Heart left ventricle (tissue), 13 donors: ENCODE measurements around the gene LPO.

Experiments used
- POLR2A ChIP-seq, 2 donors: fragments of 450-650 bp; IDR thresholded peaks; one replicate each; pipeline ENCODE4 v1.6.1; 2017; ENCODE audit warnings: antibody characterized with exemption in 2 of 2, mild to moderate bottlenecking in 2 of 2, moderate library complexity in 2 of 2
- TF ChIP-seq, protein P1 (sequence below), 12 donors: fragments of 200-600 bp; sonication (generic) in 4 of 12; IDR thresholded peaks; one replicate each; pipeline versions ENCODE4 v1.5.0 to v1.8.0; 2018 to 2022; ENCODE audit warnings: antibody characterized with exemption in 12 of 12, mild to moderate bottlenecking in 5 of 12
- donor health status: ischemic (EF 13 %, LVEDD 7.1; RV severe dilation, severe dysfunction).
- donor health status: DM: no; HTN: yes; CAD: no.
- donor health status: DM: no; HTN: no; CAD: no.
- donor health status: ischemic (EF 25% LVEDD 6.9; RV normal size, moderate dysfunction).
- donor health status: ischemic (EF 25% LVEDD 5.7; RV mildly dilated, moderate dysfunction).
- donor health status: ischemic (EF 35%, LVEDD 5.7; RV mildly dilated, moderate dysfunction).
- donor health status: nonischemic (EF 11% LVEDD 7.7; RV severe dilation, severe dysfunction).
- donor health status: DM: yes; HTN: yes; CAD: no.
- donor health status: PGD.
- donor health status: ischemic (EF 29% LVEDD 5.4; RV normal size, mild dysfunction).
- donor health status: nonischemic (EF 23%, LVEDD 6.1; RV moderate dilation, normal function).

DNA sequence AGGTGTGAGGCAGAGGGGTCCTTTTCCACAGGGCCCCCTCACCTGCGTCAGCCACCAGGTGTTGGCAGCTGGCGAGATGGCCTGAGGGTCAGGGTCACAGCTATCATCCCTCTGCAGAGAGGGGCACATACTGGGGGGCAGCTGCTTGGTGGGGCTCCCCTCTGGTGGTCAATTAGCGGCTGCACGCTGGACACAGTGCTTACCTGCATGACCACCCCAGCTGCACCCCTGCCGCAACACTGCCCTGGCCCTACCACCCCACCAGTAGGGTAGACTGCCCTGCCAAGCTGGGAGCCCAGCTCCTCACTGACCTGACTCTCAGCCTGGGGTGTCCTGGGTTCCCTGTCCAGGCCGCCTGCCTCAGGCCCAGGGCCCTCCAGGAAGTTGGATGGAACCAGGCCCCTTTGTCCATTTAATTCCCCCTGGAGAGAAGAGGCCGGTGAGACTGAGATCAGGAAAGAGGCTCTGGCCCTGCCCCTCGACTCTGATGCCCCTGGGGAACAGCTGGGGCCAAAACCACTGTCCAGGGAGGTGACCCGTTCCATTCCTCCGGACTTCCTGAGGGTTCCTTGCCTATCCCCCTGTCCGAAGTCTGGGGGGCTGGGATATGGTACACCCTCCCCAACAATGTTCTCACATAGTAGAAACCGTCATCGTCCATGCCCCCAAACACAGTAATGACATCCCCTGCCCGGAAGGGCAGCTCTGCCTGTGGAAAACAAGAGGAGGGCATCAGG lies 66.5 kb downstream of the LPO start:
- TF ChIP-seq, protein P1, sequence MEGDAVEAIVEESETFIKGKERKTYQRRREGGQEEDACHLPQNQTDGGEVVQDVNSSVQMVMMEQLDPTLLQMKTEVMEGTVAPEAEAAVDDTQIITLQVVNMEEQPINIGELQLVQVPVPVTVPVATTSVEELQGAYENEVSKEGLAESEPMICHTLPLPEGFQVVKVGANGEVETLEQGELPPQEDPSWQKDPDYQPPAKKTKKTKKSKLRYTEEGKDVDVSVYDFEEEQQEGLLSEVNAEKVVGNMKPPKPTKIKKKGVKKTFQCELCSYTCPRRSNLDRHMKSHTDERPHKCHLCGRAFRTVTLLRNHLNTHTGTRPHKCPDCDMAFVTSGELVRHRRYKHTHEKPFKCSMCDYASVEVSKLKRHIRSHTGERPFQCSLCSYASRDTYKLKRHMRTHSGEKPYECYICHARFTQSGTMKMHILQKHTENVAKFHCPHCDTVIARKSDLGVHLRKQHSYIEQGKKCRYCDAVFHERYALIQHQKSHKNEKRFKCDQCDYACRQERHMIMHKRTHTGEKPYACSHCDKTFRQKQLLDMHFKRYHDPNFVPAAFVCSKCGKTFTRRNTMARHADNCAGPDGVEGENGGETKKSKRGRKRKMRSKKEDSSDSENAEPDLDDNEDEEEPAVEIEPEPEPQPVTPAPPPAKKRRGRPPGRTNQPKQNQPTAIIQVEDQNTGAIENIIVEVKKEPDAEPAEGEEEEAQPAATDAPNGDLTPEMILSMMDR (IDR thresholded peaks at IDR 0.05): no peak
- no peak for TF ChIP-seq POLR2A (IDR thresholded peaks at IDR 0.05)
